ENCODE data around the gene ALOX15.
"Not testable (repeated sequence)": the region's sequence is repeated elsewhere in the genome, so short reads cannot be mapped to it uniquely, and the experiment has no call there.

Gene ALOX15

DNA sequence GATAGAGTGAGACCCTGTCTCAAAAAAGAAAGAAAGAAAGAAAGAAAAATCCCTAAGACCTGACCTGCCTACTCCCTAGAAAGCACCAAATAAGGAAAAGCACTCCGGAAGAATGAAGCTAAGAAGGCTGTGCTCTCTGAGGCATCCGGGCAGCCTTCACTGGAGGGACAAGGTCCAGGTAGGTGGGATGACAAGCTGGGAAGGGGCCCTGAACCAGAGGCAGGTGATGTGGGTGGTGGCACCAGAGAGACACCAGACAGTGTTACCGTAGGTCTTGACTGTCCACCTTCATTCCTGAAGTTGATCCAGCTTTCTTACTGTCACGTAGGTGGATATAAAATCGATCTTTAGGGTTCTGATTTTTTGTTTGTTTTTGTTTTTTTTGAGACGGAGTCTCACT is 30.8 kb downstream of the ALOX15 start:
- no peak for DNase-seq

DNA sequence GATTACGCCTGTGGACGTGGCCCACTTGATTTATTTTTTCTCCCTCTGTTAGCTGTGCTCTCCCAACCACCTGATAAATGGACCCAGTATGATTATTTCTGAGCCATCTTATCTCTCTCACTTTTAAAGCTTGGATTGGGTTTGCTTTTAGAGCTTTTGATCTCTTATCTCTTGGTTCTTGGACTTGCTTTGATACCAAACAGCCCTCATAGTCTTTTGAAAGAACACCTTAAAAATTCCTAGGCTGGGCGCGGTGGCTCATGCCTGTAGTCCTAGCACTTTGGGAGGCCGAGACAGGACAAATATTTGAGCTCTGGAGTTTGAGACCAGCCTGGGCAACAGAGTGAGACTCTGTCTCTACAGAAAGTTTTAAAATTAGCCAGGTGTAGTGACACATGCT is 31.3 kb downstream of the ALOX15 start:
- DNase-seq: no peak

DNA sequence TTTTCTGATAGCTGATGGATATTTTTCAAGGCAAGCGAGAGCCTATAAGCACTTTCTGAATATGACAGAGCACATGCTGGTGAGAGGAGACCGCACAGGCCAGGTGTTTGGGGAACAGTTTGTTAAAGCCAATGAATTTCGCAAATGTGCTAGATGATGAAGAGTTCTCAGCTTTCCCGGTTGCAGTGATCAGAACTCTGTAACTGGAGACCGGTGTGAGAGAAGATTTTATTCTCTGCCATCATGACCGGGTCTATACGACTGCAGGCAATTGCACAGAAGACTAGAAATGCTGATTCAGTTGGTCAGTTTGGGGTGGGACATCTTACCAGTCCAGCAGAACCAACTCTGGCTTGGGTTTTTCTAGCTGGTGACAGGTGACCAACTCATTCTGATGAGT is 31.7 kb downstream of the ALOX15 start:
- no peak for DNase-seq

DNA sequence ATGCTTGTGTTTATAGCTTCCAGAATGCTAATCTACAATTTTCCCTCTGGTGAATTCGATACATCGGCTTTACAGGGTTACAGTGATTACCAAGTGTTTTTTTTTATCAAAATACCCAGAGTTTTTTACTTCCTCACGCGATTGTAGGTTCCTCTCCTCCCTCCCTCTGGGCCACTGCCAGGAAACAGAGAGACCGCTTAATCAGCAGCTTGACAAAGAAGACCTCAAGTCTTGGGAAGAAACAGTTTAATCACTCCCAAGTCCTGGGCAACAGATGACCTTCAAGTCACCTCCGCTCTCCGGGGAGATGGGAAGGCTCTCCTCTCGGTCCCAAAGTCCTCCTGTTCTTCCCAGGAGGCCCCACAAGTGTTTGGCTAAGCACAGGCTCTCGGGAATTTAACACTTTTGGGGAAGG is 33.7 kb downstream of the ALOX15 start:
- no peak for DNase-seq

DNA sequence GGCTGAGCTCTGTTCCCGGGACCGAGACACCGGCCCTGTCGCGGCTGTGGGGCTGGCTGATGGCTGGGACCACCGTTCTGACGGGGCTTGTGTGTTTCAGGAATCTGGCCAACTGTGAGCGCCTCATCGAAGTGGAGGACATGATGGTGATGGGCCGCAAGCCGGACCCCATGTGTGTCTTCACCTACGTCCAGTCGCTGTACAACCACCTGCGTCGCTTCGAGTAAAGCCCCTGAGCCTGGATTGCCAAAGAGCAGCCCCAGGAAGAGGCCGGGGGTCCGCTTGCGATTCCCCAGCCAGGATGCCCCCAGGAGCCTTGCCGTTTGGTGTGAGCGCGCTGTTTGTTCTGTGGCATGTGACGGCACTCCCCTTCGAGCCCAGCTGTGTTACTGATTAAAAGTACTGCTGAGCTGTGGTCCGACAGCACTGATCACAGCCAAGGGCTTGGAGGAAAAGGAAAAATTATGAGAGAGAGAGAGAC is 34.2 kb downstream of the ALOX15 start:
- no peak for DNase-seq

DNA sequence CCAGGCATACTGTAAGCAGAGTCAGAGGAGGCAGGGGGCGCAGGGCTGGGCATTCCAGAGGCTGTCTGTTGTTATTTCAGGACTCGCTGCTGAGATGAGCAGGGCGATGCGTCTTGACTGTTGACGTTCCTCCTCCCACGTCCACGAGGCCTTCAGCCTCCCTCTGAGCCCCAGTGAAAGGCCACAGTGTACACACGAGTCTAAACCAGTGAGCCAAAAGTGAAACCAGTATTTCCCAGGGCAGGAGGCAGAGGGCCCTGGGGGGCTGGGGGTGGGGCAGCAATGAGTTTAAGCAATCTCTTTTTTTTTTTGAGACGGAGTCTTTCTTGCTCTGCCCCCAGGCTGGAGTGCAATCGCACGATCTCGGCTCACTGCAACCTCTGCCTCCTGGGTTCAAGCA is 35.7 kb downstream of the ALOX15 start:
- no peak for DNase-seq

DNA sequence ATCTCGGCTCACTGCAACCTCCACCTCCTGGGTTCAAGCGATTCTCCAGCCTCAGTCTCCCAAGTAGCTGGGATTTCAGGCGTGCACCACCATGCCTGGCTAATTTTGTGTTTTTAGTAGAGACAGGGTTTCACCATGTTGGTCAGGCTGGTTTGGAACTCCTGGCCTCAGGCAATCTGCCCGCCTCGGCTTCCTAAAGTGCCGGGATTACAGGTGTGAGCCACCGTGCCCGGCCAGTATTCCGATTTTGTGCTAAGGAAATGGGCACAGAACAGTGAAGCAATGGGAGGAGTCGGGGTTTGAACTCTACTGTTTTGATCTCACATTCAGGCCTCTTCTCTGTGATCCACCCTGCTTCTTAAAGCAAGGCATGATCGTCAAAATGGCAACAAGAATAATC is 36.7 kb downstream of the ALOX15 start:
- not testable (repeated sequence) for DNase-seq

DNA sequence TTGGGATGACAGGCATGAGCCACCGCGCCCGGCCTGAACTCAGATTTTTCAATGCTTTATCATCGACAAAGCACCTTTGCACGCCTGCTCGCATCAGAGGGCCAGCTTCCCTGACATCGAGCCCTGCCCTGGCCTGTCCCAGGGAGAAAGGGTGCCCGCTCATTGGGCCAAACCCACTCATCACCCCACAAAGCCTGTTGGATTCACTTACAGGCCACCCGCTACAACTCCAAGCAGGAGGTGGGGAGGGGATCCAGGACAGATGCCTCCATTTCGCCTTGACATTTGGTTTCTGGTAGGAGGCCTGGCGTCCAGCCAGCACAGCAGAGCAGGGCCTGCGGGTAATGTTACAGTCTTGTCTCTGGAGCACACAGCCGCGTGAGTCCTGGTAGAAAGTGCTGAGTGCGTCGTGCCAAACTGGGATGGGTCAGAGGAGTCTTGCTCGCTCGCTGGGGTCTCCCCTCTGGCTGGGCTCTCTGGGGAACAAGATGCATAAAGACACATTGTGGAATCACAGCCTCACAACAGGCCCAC is 37.3 kb downstream of the ALOX15 start:
- no peak for DNase-seq

DNA sequence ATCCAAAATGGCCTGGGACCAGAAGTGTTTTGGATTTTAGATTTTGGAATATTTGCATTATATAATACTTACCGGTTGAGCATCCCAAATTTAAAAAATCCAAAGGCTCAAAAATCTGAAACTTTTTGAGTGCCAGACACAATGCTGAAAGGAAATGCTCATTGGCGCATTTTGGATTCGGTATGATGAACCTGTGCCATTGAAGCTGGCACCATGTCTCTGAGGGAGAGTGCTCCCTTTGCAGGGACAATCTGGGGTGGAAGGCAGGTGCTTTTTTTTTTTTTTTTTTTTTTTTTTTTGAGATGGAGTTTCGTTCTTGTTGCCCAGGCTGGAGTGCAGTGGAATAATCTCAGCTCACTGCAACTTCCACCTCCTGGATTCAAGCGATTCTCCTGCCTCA is 39.4 kb downstream of the ALOX15 start:
- DNase-seq: no peak

DNA sequence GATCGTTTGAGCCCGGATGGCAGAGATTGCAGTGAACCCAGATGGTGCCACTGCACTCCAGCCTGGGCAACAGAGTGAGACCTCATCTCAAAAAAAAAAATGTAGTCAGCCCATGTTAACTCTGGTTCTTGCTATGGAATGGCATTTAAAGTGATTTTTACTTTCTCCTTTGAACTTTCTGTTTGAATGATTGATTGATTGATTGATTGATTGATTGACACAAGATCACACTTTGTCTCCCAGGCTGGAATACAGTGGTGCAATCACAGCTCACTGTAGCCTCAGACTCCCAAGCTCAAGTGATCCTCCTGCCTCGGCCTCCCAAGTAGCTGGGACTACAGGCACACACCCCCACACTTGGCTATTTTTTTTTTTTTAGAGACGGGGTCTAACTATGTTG is 40.2 kb downstream of the ALOX15 start:
- no peak for DNase-seq

DNA sequence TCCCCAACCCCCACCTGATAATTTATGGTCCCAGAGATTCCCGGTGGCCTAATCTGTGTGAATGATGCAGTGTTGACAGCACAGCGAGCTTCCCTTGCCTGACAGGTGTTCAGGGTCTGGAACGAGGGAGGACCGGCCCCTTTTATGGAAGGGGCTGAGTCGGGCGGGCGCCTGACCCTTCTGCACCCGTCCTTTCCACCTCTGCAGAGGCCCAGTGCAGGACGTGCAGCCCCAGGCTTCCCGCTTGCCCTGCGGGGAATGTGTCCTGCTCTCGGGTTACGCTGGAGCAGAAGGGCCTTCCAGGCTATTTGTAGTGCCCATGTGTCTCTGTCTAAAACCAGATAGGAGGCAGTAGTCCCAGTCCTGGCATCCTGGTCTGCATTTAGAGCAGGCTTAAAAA is 40.9 kb downstream of the ALOX15 start:
- no peak for DNase-seq

DNA sequence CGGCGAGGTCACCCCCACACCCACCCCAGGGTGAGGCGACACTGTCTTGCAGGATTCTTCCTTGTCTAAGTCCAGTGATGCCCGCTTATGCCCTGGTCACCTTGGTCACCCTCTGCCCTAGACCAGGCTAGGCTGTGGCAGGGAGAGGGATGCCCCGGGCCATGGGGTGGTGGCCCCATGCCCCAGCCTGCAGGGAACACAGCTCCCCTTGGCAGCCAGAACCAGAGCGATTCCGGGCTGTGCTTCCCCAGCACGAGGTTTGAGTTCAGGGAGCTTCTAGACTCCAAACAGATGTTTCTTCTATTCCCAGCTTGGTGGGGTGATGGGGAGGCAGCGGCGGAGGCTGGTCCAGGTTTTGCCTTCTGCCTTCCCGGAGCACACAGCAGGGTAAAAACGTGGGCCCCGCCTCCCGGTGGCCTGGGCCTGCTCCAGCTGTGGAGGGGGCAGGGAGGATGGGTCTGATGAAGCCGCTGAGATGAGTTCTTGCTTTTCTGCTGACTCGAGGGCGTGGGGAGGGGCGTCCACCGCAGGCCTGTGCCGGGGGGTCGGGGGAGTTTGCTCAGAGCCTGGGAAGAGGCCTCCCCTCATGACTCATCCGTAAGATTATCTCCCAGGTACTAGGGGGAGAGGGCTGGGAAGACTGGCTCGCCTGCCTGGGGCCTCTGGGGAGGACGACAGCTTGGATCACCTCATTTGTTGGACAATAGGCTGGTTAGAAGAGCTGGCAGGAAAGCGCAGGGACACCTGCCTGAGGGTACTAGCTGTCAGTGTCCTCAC is 41.8 kb downstream of the ALOX15 start:
- DNase-seq: no peak

DNA sequence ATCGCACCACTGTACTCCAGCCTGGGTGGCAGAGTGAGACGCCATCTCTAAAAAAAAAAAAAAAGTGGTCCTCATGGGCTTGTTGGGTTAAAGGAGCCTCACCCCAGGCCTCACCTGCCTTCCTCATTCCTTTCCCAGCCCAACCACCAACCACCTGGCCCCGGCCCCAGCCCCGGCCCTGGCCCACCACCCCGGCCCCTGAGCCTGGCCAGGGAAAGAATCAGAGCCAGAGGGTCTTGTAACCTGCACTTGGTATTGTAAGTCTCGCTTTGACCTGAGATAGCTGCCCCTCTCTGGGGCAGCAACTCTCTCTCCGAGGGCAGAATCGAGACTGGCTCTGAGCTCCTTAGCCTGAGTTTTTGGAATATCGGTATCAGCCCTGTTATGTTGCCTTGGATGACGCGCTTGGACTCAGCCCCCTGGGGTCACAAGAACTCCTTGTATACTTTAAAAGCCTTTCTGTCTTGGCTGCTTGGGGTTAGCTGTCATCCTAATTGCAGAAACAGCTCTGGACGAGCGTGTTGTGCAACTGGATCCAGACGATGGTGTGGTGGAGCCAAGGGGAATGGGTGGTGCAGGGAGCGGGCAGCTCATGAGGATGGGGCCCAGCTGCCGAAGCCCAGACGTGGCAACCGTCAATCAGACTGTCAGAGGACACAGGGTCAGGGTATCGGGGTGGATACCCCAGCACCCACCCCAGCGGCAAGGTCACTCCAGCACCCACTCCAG is 42.5 kb downstream of the ALOX15 start:
- no peak for DNase-seq

DNA sequence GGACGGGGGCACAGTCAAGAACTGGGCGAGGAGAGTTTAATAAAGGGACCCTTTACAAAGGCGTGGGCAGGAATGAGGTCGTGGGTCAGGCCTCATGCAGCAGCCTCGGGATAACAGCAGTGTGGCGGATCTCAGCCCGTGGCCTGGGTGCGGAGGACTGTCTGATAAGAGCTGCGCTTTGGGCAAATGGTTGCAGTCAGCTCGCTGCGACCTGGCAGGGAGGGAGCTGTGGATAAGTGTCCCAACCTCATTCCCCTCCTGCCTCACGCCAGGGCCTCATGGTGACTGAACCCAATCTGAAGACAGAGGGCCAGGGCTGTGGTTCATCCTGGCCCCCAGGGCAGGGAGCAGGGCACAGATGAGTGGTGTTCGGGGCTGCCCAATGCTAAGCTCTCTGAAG is 43.5 kb downstream of the ALOX15 start:
- no peak for DNase-seq

DNA sequence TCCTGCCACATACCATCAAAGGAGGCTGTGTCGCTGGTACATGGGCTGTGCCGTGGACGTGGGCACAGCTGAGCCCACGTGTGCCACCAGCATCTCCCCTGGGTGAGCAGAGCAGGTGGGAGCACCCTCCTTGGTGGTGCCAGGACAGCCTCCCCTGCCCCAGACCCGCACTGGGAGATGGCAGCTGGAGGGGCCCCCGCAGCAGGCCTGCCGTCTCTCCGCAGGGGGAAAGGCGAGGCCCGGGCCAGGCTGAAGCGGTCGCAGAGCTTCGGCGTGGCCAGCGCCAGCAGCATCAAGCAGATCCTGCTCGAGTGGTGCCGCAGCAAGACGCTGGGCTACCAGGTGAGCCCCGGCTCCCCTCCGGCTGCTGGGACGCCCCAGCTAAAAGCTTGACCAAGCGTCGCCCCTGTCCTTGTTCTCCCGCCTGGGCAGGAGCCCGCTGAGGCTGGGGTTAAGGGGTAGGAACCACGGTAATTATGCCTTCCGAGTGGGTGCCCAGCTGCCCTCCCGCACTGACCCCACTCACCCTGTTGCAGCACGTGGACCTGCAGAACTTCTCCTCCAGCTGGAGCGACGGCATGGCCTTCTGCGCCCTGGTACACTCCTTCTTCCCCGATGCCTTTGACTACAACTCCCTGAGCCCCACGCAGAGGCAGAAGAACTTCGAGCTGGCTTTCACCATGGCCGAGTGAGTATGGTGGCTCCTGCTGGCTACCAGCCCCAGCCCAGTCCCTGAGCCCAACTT is 44.7 kb downstream of the ALOX15 start:
- no peak for DNase-seq

DNA sequence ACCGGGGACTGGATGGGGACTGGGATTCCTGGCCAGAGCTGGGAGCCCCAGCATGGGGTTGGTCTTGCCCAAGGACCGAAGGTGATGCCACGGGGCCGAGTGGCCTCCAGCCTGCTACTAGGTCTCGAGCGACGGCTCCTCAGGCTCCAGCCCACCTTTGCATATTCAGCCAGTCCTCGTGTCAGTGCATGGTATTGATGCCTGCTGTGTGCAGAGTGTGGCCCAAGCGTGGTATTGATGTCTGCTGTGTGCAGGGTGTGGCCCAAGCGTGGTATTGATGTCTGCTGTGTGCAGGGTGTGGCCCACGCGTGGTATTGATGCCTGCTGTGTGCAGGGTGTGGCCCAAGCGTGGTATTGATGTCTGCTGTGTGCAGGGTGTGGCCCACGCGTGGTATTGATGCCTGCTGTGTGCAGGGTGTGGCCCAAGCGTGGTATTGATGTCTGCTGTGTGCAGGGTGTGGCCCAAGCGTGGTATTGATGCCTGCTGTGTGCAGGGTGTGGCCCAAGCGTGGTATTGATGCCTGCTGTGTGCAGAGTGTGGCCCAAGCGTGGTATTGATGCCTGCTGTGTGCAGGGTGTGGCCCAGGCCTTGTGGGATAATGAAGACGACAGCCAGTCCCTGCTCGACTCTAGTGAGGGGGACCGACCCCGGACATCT is 45.7 kb downstream of the ALOX15 start:
- DNase-seq: not testable (repeated sequence)

DNA sequence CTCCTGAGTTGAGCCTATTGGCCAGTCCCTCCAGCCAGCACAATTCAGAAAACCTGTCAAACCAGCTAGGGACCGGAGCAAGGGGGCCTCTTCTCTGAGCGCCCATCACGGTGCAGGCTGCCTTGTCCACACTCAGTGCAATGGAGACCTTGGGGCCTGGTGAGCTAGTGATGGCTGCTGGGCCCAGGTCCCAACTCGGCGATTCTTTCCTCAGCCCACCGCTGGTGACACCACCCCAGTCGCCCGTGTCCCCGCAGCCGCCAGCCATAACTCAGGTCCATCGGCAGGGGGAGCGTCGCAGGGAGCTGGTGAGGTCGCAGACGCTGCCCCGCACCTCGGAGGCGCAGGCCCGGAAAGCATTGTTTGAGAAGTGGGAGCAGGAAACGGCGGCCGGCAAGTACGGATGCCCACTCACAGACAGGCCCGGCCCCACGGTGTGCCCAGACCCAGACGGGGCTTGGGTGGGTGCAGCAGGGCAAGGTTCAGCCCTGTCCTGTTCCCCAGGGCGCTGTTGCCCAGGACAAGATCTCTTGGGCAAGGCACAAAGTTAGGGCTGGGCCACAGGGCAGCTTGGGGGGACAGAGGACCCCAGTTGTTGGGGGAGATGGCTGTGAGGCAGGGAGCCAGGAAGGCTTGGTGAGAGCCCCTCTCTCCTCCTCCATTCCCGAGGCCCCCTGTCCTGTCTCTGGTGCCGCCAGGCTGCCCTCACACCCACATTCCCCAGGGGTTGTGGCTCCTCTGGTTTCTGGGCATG is 46.4 kb downstream of the ALOX15 start:
- no peak for DNase-seq

DNA sequence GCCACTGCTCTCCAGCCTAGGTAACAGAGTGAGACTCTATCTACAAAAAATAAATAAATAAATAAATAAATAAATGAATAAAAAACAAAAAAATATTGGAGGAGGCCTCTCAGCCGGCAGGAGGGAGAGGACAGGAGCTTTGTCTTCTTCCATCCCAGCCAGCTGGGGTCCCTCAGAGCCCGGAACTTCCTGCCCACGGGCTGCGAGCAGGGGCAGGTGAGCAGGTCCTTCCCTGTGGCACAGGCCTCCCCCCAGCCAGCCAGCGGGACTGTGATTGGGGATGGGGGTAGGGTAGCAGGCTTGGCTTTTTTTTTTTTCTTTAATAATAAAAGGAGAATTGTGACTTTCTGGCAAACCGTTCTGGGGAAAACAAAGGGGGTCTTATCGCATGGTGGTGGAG is 47.1 kb downstream of the ALOX15 start:
- no peak for DNase-seq

DNA sequence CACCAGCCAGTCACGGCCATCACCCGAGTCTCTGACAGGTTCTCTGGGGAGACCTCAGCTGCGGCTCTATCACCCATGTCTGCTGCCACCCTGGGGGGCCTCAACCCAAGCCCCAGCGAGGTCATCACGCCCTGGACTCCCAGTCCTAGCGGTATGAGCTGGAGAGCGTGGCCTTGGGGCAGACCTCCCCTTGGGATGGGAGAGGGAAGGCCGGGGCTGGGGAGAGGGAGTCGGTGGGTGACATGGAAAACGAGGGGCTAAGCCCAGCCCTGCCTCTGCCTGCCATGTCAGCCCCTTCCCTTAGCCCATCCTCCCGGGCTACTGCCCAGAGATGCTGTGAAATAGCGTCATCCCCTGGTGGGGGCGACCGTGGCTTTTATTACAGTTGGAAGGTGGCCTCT is 48.5 kb downstream of the ALOX15 start:
- no peak for DNase-seq

DNA sequence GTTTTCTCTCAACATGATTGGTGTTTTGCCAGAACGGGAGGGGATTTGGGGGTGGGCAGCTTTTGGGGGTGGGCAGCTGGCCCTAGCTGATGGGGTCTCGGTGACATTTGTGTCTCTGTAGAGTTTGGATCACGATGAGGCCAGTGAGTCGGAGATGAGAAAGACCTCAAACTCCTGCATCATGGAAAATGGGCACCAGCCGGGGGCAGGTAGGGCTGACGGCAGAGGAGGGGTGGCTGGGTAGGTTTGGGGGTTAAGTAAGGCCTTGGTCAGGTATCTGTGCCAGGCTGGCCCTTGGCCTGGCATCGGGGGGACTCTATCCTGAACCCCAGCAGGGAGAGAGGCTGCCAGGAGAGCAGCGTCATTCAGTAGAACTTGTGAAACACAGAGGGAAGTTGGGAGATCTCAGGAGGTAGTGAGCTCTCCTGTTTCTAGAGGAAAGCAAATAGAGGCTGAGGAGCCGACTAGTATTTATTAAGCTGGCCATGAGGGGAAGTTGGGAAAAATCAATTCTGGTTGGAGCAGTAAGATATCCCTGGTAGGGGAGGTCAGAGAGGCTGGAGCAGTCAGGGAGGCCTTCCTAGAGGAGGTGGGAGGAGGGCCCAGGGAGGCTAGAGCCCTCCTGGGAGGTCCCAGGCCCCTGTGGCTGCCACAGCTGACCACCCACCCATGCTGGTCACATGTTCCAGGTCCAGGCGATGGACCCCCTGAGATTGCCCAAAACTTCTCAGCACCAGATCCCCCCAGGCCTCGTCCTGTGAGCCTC is 49.1 kb downstream of the ALOX15 start:
- no peak for DNase-seq

DNA sequence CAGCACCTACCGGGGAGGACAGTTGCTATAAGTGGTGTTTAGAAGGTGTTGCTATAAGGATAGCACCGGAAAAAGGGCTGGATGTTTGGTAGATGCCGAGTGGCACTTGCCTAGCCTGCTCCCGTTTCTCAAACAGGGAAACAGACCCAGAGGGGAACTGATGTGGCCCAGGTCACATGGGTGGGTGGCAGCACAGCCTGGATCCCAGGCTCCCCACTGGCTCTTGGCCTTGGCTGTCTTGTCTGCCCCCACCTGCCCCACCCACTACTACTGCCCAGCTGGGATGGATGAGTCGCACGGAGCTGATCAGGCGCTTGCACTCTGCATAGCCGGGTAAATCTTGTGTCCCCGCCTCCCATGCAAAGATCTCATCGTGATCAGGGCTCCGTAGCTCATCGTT is 49.9 kb downstream of the ALOX15 start:
- no peak for DNase-seq

Measured in GOT3 (cell line).